Panc1 (cell line): ENCODE data around the gene MMP24OS. TPM values are rescaled to one million over a fixed set of nuclear protein-coding genes. Genes with fewer than 3 reads are reported as not detected.

Experiments used
- ATAC-seq: fragments of 200-7000 bp; cut with Tn5 transposase; 2 replicates; pipeline ENCODE4 v1.9.1; 2020; ENCODE audit warnings: mild to moderate bottlenecking, moderate library complexity
- BruUV-seq: library from RNA; stranded (reverse); fragments of 400-500 nt; replicated peaks from 2 replicates; lab custom pipeline; 2021; lab: Mats Ljungman, UMichigan
- CTCF ChIA-PET: fragments of 300-600 bp; sonication (Branson Sonifier 250); formaldehyde crosslinking; loops from one replicate; lab custom pipeline; 2022; ENCODE audit warnings: antibody characterized with exemption; lab: Charles Lee
- POLR2A ChIA-PET: fragments of 300-600 bp; sonication (Branson Sonifier 250); formaldehyde crosslinking; loops from one replicate; lab custom pipeline; 2022; ENCODE audit warnings: antibody characterized with exemption; lab: Charles Lee
- DNase-seq: peaks from one replicate; pipeline ENCODE4 v3.0.0-alpha.2; 2010; ENCODE audit warnings: low read depth, low spot score
- H3K27ac ChIP-seq: 2 replicates; pipeline ENCODE4 v1.5.1; 2011; ENCODE audit warnings: mild to moderate bottlenecking, low read length, inconsistent platforms
- H3K27me3 ChIP-seq: fragments of 200-500 bp; sonication (Bioruptor generic); 2 replicates; pipeline ENCODE4 v1.6.0; 2014; ENCODE audit warnings: low read length, inconsistent platforms; ENCODE audit not compliant: control insufficient read depth, insufficient read depth
- H3K36me3 ChIP-seq: fragments of 200-500 bp; sonication (Bioruptor generic); 2 replicates; pipeline ENCODE4 v1.5.1; 2014; ENCODE audit warnings: inconsistent platforms, mild to moderate bottlenecking, low read length, moderate library complexity; ENCODE audit not compliant: control insufficient read depth, insufficient read depth
- H3K4me1 ChIP-seq: 2 replicates; pipeline ENCODE4 v1.5.1; 2011; ENCODE audit warnings: inconsistent platforms, mild to moderate bottlenecking, low read length, moderate library complexity; ENCODE audit not compliant: control insufficient read depth, insufficient read depth
- H3K4me3 ChIP-seq, 2 experiments: 2 replicates each; pipeline ENCODE4 v1.5.1; 2011 to 2012; ENCODE audit warnings: low read depth in 2 of 2, low read length in 2 of 2, mild to moderate bottlenecking in 2 of 2, inconsistent platforms in 1 of 2, moderate library complexity in 1 of 2
- H3K9me3 ChIP-seq: fragments of 200-500 bp; sonication (Bioruptor generic); 2 replicates; pipeline ENCODE4 v1.5.1; 2014; ENCODE audit warnings: low read depth, mild to moderate bottlenecking, inconsistent platforms, low read length, moderate library complexity; ENCODE audit not compliant: control insufficient read depth, insufficient read depth
- POLR2AphosphoS5 ChIP-seq: IDR thresholded peaks from 2 replicates; pipeline ENCODE4 v1.6.1; 2012; ENCODE audit warnings: mild to moderate bottlenecking, low read depth, low read length, moderate library complexity
- SIN3A ChIP-seq: IDR thresholded peaks from 2 replicates; pipeline ENCODE4 v1.6.1; 2012; ENCODE audit warnings: low read depth, mild to moderate bottlenecking, low read length, moderate library complexity, borderline replicate concordance; ENCODE audit not compliant: insufficient read depth
- TCF7L2 ChIP-seq: IDR thresholded peaks from 2 replicates; pipeline ENCODE4 v1.6.1; 2011; ENCODE audit warnings: mild to moderate bottlenecking, low read depth, low read length, inconsistent platforms
- in situ Hi-C: cut with HindIII; loops from 2 replicates; pipeline ENCODE4 v1.10.0; 2016; ENCODE audit warnings: low sequenced_read_pairs, low pct_unique_long_range_greater_than_20kb
- intact Hi-C: fragments of 100-400 bp; cut with micrococcal nuclease; formaldehyde crosslinking; loops from one replicate; pipeline ENCODE4 v1.10.0; 2022; ENCODE audit not compliant: unreplicated experiment
- total RNA-seq: library from RNA; stranded (reverse); gene quantifications from one replicate; pipeline ENCODE4 v1.2.1, GENCODE V29; 2021; ENCODE audit not compliant: unreplicated experiment
- TF ChIP-seq, protein P1 (sequence below): fragments of 450-650 bp; IDR thresholded peaks from 2 replicates; pipeline ENCODE4 v1.5.1; 2017; ENCODE audit warnings: mild to moderate bottlenecking
- TF ChIP-seq, protein P2 (sequence below), 2 experiments: IDR thresholded peaks; 2 replicates each; pipeline ENCODE4 v1.6.1; 2011 to 2012; ENCODE audit warnings: low read depth in 2 of 2, control low read depth in 1 of 2, low read length in 1 of 2, mild to moderate bottlenecking in 1 of 2, moderate library complexity in 1 of 2; ENCODE audit not compliant: insufficient read depth in 1 of 2

Gene MMP24OS
- total RNA-seq, 1 experiment from 2014 or later, result 83.8 TPM

DNA sequence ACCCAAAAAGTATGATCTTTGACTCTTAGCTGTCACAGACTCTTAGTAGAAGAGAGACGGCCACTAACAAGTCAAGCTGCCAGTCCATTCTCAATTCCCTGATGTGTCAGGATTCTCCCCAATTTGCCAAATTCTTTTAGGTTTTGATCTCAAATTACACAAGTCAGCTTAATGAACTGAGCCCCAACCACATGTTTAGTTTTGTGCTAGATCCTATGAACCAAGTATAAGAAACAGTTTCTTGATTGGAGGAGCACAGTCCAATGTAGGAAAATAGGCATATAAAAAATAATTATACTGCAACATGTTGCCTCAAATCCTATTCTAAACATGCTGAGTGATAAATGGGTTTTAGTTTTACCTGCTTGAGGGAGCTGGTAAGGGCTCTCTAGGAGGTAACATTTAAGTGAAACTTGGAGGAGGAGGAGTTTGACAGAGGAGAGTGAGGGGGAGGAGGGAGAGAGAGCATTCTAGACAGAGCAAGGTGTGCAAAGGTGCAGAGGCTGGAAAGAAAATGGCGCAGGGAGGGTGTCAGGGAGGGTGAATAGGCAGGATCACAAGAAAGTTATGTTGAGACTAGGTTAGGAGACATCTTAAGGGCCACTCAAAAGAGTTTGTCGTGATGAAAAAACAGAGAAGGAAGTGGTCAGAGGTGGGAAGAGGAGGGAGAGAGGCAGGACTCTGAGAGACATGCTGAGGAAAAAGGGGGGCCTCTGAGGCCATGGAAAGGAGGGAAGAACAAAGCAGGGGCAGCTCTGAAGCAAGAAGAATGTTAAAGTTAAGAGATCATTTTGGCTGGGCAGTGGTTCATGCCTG lies 37.1 kb upstream of the MMP24OS start:
- TF ChIP-seq TCF7L2, result no peak
- TF ChIP-seq, protein P1, sequence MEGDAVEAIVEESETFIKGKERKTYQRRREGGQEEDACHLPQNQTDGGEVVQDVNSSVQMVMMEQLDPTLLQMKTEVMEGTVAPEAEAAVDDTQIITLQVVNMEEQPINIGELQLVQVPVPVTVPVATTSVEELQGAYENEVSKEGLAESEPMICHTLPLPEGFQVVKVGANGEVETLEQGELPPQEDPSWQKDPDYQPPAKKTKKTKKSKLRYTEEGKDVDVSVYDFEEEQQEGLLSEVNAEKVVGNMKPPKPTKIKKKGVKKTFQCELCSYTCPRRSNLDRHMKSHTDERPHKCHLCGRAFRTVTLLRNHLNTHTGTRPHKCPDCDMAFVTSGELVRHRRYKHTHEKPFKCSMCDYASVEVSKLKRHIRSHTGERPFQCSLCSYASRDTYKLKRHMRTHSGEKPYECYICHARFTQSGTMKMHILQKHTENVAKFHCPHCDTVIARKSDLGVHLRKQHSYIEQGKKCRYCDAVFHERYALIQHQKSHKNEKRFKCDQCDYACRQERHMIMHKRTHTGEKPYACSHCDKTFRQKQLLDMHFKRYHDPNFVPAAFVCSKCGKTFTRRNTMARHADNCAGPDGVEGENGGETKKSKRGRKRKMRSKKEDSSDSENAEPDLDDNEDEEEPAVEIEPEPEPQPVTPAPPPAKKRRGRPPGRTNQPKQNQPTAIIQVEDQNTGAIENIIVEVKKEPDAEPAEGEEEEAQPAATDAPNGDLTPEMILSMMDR, result no peak
- no peak for TF ChIP-seq POLR2AphosphoS5
- TF ChIP-seq, protein P2, sequence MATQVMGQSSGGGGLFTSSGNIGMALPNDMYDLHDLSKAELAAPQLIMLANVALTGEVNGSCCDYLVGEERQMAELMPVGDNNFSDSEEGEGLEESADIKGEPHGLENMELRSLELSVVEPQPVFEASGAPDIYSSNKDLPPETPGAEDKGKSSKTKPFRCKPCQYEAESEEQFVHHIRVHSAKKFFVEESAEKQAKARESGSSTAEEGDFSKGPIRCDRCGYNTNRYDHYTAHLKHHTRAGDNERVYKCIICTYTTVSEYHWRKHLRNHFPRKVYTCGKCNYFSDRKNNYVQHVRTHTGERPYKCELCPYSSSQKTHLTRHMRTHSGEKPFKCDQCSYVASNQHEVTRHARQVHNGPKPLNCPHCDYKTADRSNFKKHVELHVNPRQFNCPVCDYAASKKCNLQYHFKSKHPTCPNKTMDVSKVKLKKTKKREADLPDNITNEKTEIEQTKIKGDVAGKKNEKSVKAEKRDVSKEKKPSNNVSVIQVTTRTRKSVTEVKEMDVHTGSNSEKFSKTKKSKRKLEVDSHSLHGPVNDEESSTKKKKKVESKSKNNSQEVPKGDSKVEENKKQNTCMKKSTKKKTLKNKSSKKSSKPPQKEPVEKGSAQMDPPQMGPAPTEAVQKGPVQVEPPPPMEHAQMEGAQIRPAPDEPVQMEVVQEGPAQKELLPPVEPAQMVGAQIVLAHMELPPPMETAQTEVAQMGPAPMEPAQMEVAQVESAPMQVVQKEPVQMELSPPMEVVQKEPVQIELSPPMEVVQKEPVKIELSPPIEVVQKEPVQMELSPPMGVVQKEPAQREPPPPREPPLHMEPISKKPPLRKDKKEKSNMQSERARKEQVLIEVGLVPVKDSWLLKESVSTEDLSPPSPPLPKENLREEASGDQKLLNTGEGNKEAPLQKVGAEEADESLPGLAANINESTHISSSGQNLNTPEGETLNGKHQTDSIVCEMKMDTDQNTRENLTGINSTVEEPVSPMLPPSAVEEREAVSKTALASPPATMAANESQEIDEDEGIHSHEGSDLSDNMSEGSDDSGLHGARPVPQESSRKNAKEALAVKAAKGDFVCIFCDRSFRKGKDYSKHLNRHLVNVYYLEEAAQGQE (IDR thresholded peaks at IDR 0.05; ENCODE audit: insufficient read depth in 1 of 2, low read depth in 2 of 2, low read length in 1 of 2), result no peak
- TF ChIP-seq SIN3A, result no peak
- ATAC-seq (no peak), DNase-seq (no peak)
- no peak overlapping the region for H3K4me3 ChIP-seq
- no peaks in the 10 kb centered on the region for H3K27me3 ChIP-seq
- H3K9me3 ChIP-seq, result no peaks in the 10 kb centered on the region
- in situ Hi-C loops, result no loop called here
- POLR2A ChIA-PET, result no interaction called here
- intact Hi-C loops, result no loop called here
- H3K36me3 ChIP-seq, result no peaks in the 10 kb centered on the region
- CTCF ChIA-PET, result no interaction called here
- peaks cover 49% of the 10 kb centered on the region for H3K4me1 ChIP-seq
- BruUV-seq, result no TSS peak
- peak overlapping the region; percentile 54 for H3K27ac ChIP-seq

DNA sequence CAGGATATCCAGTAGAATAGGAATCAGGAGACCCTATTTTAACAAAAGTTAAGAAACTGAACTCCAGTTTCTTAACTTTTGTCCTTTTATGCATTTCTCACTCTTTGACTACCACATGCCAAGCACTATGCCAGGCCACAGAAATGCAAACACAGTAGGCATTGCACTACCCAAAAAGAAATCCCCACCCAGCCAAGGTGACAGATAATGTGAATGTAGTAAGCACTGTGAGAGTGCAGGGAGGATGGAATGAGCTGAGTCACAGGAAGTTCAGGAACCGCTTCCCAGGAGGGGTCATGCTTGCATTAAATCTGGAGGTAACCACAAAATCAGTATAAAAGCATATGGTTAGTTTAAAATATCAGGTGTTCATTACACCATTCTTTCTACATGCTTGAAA lies 34.4 kb upstream of the MMP24OS start:
- ATAC-seq (peak; percentile 84), DNase-seq (peak; percentile 94)
- ChIA-PET CTCF (no interaction called here), POLR2A (no interaction called here)
- Histone ChIP-seq H3K36me3 (no peaks in the 10 kb centered on the region), H3K4me3 (no peak overlapping the region), H3K9me3 (no peaks in the 10 kb centered on the region), H3K4me1 (peaks cover 46% of the 10 kb centered on the region), H3K27me3 (no peaks in the 10 kb centered on the region), H3K27ac (peak overlapping the region; percentile 86)
- in situ Hi-C loops (no loop called here), intact Hi-C loops (no loop called here)
- no peak for TF ChIP-seq TCF7L2
- no peak for TF ChIP-seq SIN3A
- no peak for TF ChIP-seq POLR2AphosphoS5
- TF ChIP-seq, protein P1, result no peak
- TF ChIP-seq, protein P2 (IDR thresholded peaks at IDR 0.05; ENCODE audit: insufficient read depth in 1 of 2, low read depth in 2 of 2, low read length in 1 of 2), result no peak
- no TSS peak for BruUV-seq
